ENCODE results near the gene ZNF598. TPM values are rescaled to one million over a fixed set of nuclear protein-coding genes. Genes with fewer than 3 reads are reported as not detected.

The ZNF598 gene
- total RNA-seq, 2 donors from 2014 or later: 65.8 to 68.5 TPM

- H3K4me1 ChIP-seq (ENCODE audit: control insufficient read depth in 1 of 2, low read depth in 2 of 2): peaks cover 17 to 44% of the 10 kb centered on the region in 2 donors
- ATAC-seq (ENCODE audit: insufficient number of reproducible peaks, low FRiP score, low read depth) (no peak), DNase-seq (ENCODE audit: low spot score) (no peak)
- no peaks in the 10 kb centered on the region for H3K27me3 ChIP-seq (replicated peaks; ENCODE audit: insufficient read depth)
- H3K4me3 ChIP-seq: no peak overlapping the region
- H3K36me3 ChIP-seq: peaks cover 16% of the 10 kb centered on the region
- H3K27ac ChIP-seq: no peak overlapping the region
- H3K9me3 ChIP-seq: no peaks in the 10 kb centered on the region
- TF ChIP-seq CTCF (IDR thresholded peaks at IDR 0.05): no peak
Measured at GRCh38 chr16:2040041-2040786, 30.6 kb upstream of the ZNF598 start.

GRCh38 chr16:2039274-2040031 is 29.8 kb upstream of the ZNF598 start:
- Histone ChIP-seq H3K27me3 (replicated peaks; ENCODE audit: insufficient read depth) (no peaks in the 10 kb centered on the region), H3K4me3 (no peak overlapping the region), H3K9me3 (no peaks in the 10 kb centered on the region), H3K4me1 (ENCODE audit: control insufficient read depth in 1 of 2, low read depth in 2 of 2) (peaks cover 23 to 49% of the 10 kb centered on the region in 2 donors), H3K27ac (peak overlapping the region; percentile 36 to 47), H3K36me3 (peaks cover 16% of the 10 kb centered on the region)
- DNase-seq (ENCODE audit: low spot score) (no peak), ATAC-seq (ENCODE audit: insufficient number of reproducible peaks, low FRiP score, low read depth) (no peak)
- TF ChIP-seq CTCF (IDR thresholded peaks at IDR 0.05): no peak

- Histone ChIP-seq H3K27ac (peak overlapping the region; percentile 47 to 94), H3K27me3 (replicated peaks; ENCODE audit: insufficient read depth) (no peaks in the 10 kb centered on the region), H3K4me3 (no peak overlapping the region), H3K9me3 (no peaks in the 10 kb centered on the region), H3K4me1 (ENCODE audit: control insufficient read depth in 1 of 2, low read depth in 2 of 2) (peaks cover 26 to 46% of the 10 kb centered on the region in 2 donors), H3K36me3 (peaks cover 16% of the 10 kb centered on the region)
- DNase-seq (ENCODE audit: low spot score) (no peak), ATAC-seq (ENCODE audit: insufficient number of reproducible peaks, low FRiP score, low read depth) (no peak)
- no peak for TF ChIP-seq CTCF (IDR thresholded peaks at IDR 0.05)
Measured at GRCh38 chr16:2038382-2039231, 29.0 kb upstream of the ZNF598 start.

- H3K36me3 ChIP-seq: peaks cover 16% of the 10 kb centered on the region
- no peak for TF ChIP-seq CTCF (IDR thresholded peaks at IDR 0.05)
- no peak overlapping the region for H3K4me3 ChIP-seq
- H3K9me3 ChIP-seq: no peaks in the 10 kb centered on the region
- peaks cover 31 to 52% of the 10 kb centered on the region in 2 donors for H3K4me1 ChIP-seq (ENCODE audit: control insufficient read depth in 1 of 2, low read depth in 2 of 2)
- ATAC-seq (ENCODE audit: insufficient number of reproducible peaks, low FRiP score, low read depth) (no peak), DNase-seq (ENCODE audit: low spot score) (no peak)
- H3K27me3 ChIP-seq (replicated peaks; ENCODE audit: insufficient read depth): no peaks in the 10 kb centered on the region
- peak overlapping the region; percentile 94 to 95 for H3K27ac ChIP-seq
Measured at GRCh38 chr16:2037647-2038381, 28.2 kb upstream of the ZNF598 start.
